ENCODE results near the gene MEOX1.

Gene MEOX1

DNA sequence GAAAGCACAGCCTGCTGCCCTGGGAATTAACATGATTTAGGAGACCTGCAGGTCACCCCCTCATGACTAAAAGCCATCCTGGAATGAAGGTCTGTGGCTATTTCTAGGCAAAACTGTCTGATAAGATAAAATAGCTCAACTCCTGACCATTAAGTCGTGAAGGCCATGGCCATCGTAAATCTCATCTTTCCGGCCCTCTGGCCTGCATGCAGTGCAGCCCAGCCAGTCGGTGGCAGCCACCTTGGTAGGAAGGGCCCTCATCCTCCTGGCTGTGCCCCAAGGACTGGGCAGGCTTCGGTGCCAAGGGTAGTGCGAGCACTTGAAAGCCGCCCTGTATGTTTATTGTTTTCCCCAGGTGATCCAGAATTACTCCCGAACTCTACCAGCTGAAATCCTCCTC lies 18.2 kb upstream of the MEOX1 start:
- no peak for DNase-seq (ENCODE audit: low read depth)

DNA sequence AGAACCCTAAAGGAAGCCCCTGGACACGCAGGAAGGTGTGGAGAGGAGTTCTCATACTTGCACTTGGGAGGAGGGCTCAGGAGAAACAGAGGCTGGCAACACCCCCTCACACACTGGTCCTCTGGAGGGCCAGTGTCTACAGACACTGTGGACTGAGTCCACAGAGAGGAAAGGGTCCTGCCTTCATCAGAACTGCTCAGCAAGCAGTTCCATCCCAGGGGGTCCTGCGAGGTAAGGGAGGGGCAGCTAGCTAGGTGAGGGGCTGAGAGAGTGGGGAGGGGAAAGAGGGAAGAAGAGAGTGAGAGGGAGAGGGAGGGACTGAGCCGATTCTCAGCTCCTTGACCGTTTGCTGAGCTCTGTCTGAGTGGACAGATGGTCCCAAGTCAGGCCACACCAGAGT lies 17.7 kb upstream of the MEOX1 start:
- DNase-seq (ENCODE audit: low read depth): no peak

- no peak for DNase-seq (ENCODE audit: low read depth)
Observed at GRCh38 chr17:43676471-43676870, 14.7 kb upstream of the MEOX1 start.

- no peak for DNase-seq (ENCODE audit: low read depth)
Observed at GRCh38 chr17:43674394-43674793, 12.7 kb upstream of the MEOX1 start.

GRCh38 chr17:43673516-43674323 lies 12.0 kb upstream of the MEOX1 start:
- no peak for DNase-seq (ENCODE audit: low read depth)

DNA sequence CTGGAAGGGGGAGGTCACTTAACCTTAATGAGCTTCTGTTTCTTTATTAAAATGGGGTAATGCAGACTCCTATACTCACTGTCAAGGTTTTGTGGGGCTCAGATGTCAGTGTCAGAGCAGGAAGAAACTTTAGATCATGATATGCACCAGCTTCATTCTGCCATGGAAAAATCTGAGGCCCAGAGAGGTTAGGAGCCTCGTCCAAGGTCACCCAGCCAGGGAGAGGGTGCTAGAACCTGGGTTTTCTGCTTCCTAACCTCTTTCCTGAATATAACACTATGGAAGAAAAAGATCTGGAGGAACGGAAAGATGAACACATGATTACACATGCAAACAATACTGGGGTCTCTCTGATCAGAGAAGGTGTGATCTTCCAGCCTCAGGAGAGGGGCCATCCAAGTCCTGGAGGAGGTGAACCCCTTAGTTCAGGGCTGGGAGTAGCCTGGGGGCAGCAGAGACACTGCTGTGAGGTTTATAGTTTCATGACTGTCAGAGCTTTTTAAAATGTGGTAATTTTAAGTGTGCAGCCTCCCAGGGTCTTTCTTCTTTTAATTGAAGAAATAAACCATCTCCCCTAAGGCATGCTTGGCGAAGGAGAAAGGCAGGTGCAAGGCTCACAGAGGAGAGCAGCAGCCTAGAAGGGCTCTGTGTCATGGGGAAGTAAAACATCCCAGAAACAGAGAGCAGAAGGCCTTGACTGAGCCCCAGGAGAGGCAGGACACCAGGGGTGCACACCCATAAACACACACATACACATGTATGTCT lies 10.2 kb upstream of the MEOX1 start:
- DNase-seq (ENCODE audit: low read depth): no peak

DNA sequence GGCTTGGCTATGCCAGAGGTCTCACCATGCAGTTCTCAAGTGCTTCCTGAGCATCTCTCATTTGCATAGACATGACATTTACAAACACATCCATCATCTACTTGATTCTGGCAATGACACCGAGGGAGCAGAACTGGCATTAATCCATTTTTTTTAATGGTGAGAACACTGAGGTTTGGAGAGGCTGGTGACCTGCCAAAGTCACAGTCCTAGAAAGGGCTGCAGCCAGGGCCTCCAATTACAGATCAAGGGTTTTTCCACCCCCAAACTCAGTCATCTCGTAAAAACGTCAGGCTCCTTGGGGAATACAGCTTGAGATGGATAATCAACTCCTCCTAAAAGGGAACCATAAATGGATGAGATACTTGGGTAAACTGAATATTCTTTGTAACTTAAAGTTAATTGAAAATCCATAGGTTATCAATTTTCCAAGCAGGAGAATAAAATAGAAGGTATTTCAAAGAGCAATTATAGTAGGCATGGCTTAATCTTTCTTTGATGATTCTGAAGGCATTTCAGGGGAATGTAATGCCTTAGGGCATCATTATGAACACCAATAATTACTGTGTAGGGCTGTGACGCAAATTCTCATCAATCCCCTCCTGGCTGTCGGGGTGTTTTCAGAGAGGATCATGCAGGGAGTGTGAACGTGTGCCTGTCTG lies 9.4 kb upstream of the MEOX1 start:
- DNase-seq (ENCODE audit: low read depth): no peak

- no peak for DNase-seq (ENCODE audit: low read depth)
Observed at GRCh38 chr17:43670645-43671030, 8.9 kb upstream of the MEOX1 start.

DNA sequence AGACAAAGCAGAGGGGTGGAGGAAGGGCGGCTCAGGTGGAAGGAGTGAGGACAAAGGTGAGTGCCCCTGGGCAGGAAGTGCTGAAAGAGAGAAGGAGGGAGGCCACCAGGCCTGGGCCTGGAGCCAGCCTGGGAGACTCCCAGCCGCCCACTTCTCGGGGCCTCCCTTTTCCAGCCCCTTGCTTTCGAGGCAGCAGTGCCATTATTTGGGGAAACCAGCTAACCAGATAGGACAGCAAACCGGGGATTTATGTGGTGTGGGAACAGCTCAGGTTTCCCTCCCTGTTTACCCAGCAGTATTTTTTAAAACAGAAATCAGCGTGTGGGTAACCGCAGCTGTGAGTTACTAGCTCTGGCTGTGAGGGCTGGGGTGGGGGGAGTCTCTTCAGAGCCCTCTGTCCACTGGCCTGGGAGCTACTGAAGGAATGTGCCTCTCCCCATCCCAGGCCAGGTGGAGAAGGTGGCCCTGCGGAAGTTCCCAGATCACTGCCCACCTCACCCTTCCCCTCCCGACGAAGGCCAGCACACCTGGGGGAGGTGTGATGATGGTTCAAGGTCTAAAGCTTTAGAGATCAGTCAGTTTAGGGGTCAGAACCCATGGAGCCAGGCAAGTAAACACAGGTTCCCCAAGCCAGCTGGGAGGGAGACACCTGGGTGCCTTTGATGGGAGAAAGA lies 8.4 kb upstream of the MEOX1 start:
- DNase-seq (ENCODE audit: low read depth): no peak

DNA sequence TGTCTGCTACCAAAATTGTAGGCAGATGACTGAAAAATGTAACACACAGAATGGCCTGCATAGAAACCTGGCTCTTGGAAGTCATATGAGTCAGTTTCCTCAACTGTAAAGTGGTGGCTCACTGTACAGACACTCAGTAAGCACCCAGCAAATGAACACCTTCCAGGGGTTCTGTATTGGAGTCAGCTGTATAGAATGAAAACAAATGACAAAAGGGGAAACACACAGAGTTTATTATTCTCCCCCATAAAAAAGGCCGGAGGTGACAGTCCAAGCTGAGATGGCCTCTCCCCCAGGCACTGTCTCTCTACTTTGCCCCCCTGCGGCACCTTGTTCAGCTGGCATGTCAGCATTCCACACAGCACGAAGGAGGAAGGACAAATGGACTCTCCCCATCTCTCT lies 6.2 kb upstream of the MEOX1 start:
- no peak for DNase-seq (ENCODE audit: low read depth)

GRCh38 chr17:43667506-43667905 lies 5.8 kb upstream of the MEOX1 start:
- no peak for DNase-seq (ENCODE audit: low read depth)

- DNase-seq (ENCODE audit: low read depth): no peak
Observed at GRCh38 chr17:43665937-43666236, 4.2 kb upstream of the MEOX1 start.

- DNase-seq (ENCODE audit: low read depth): no peak
Observed at GRCh38 chr17:43665084-43665936, 3.6 kb upstream of the MEOX1 start.

DNA sequence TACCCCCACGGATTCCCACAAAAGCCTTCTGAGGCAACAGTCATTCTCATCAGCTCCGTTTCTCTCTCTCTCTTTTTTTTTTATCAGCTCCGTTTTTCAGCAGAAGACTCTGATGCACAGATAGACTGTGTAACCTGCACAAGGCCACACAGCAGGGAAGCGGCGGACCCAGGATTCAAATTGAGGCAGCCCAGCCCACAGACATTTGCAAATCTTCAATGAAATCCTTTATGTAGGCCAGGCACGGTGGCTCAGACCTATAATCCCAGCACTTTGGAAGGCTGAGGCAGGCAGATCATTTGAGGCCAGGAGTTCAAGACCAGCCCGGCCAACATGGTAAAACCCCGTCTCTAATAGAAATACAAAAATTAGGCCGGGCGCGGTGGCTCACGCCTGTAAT lies 2.4 kb upstream of the MEOX1 start:
- no peak for DNase-seq (ENCODE audit: low read depth)

DNA sequence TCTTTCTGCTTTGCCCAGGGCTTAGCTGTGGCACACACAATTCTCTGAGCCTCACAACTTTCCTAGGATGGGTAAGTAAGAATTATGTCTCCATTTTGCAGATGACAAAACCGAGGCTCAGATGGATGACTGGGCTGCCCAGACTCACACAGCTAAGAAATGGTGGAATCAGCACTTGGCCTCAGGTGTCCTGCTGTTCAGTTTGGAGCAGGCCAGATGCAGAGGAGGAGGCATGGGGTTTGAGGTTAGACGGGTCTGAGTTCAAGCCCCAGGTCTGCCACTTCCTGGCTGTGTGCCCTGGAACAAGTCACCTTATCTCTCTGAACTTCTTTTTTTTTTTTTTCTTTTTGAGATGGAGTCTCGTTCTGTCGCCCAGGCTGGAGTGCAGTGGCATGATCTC lies 1.7 kb upstream of the MEOX1 start:
- no peak for DNase-seq (ENCODE audit: low read depth)

DNA sequence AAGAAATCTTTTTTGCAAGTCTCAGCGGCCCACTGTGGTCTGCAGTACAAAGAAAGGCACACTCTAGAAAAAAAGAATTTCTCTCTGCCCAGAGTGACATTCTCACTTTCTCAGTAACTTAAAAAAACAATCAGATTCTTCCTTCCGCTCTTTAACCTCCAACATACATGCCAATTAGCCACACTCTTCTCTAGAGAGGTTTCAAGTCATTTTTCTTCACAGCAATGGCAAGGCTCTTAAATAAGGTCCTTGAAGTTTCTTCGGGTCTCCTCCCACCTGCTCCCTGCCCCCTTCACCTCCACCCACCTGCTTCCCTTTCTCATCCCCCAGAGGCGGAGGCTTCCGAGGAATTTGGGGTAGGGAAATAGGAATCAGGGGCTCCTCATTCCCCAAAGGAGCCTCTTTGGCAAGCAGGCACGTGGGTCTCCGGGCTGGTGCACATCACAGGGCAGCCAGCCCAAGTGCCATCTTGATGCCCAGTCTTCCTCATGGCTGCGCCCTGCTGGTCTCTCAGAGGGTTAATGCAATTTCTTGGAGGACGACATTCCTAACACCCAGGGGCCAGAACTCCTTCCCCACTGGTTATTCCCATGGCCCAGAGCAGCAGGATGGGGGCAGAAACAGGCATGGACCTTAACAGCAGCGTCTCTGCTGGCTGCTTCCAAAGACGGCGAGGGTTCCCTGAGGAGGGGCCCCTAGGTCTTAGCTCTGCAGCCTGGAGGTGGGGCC lies 855 bp upstream of the MEOX1 start:
- DNase-seq (ENCODE audit: low read depth): no peak

DNA sequence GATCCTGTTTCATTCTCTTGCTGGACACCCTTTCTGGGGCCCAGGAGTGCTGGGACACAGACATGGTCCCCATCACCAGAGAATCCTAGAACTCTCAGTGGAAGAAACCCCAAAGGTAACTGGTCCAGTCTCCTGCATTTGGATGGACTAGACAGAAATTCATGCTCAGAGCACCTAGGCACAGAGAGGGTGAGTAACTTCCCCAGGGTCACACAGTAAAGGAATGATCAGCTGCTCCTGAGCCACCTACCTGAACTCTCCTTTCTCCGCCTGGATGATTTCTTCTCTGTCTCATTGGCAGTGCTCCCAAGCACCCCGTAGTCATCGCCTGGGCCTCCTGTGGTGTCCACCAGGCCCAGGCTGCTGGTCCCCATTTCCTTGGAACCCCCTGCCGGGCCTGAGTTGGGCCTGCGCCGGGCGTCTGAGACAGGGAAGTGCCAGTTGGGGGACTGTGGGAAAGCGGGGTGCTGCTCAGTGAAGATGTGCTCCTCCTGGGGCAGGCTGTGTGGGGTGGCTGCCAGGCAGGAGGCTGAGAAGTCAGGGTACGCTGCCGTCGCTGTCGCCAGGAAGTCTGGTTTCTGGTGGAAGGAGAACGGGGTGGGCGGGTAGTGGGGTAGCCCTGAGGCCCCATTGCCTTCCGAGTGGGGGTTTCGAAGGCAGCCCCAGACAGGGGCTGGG lies 767 bp downstream of the MEOX1 start:
- DNase-seq (ENCODE audit: low read depth): no peak

DNA sequence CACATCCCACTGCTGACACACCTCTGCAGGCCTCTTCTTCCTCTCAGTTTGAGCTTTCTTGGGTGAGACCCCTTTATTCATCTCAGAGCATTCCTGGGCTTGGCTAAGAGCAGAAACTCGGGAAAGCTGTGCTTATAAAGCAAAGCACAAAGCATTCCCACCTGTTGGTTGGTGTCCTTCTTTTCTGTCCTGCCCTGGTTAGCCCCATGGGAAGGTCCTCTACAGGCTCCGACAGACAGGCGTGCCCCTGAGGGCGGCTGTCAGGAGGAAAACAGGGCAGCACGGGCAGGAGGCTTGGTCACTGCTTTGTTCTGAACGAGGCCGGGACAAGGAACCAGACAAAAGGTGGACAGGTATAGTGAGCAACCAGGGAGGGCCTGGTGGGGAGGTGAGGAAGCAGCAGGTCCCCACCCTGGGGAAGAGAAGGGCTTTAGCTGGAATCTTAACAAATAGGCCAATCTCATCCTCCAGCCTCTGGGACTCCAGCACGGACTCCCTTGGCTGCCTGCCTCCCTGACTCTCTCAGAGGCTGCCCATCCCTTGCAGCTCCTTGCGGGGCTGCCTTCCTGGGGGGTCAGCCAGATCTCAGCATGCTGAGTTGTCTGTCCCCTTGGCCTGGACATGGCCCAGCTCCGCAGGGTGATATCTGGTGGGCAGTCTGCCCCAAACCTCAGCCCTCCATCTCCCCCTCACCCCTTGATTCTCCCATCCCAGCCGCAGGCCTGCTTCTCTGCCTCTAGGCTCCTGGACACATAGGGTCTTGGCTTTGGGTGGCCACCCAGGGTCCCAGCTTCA lies 1.7 kb downstream of the MEOX1 start:
- DNase-seq (ENCODE audit: low read depth): no peak

GRCh38 chr17:43658900-43659299 lies 2.8 kb downstream of the MEOX1 start:
- DNase-seq (ENCODE audit: low read depth): no peak

All from non-pigmented ciliary epithelial cell (primary cell).